Measurements from ENCODE around the gene CD226. TPM values are rescaled to one million over a fixed set of nuclear protein-coding genes. Genes with fewer than 3 reads are reported as not detected.

CD226 gene
- 0.08 to 0.29 TPM (median 0.16 TPM) in 4 of 5 replicates, not detected in the other for total RNA-seq (2022; extraction: Qiagen RNA extraction)

DNA sequence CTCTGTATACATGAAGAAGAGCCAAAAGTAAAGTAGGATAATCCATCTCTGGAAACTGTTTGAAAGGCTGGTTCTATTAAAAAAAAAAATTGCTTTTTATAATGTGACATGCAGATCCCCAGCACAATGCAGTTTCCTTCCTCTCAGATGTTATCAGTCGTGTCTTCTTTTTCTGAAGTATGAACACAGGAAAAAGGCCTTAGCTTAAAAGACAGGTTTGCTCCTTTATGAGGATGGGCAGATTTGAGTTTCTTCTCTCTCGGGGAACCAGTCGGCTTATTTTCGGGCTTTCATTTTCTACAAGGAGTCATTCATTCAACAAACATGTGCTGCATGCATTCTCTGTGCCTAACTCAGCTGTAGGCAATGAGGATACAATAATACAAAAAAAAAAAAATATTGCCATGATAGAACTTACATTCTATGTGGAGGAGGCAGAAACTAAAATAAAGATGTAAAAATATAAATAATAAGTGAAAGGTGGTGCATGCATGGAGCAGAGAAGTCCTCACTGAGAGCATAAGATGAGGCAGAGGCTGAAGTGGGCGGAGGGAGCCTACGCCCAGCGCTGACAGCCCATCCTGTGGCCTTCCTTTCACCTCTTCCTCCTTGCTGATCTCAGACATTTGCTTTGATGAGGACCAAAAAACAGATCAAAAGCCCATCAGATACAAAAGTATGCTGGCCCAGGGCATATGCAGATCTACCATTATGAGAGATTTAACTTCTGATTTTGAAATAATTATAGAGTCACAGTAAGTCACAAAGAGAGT lies at the start of gene CD226:
Gene CD226, minus strand, starts transcription at position 513 of the 773 bp plus-strand sequence. Its CDS starts 467 bp downstream, at position 46.

All from A549 treated with Mapracorat at 1 μM for 4 hours (cell line).